Gastroesophageal sphincter (tissue), 3 donors: ENCODE measurements around the gene FOXN3.

Experiments
- CTCF ChIP-seq, 4 experiments: fragments of 200-600 bp in 2 of 4; fragments of 450-650 bp in 2 of 4; sonication (generic) in 1 of 4; IDR thresholded peaks; one replicate each; pipeline ENCODE4 v1.5.1; 2017 to 2019; ENCODE audit warnings: antibody characterized with exemption in 4 of 4, mild to moderate bottlenecking in 2 of 4, moderate library complexity in 2 of 4
- EP300 ChIP-seq: sonication (generic); formaldehyde crosslinking; IDR thresholded peaks from one replicate; pipeline ENCODE4 v1.6.1; 2017; ENCODE audit warnings: antibody characterized with exemption, mild to moderate bottlenecking
- POLR2A ChIP-seq, 2 donors: fragments of 450-650 bp; IDR thresholded peaks; one replicate each; pipeline ENCODE4 v1.6.1; 2017; ENCODE audit warnings: antibody characterized with exemption in 2 of 2, mild to moderate bottlenecking in 2 of 2, moderate library complexity in 1 of 2
- POLR2AphosphoS5 ChIP-seq: sonication (generic); formaldehyde crosslinking; IDR thresholded peaks from one replicate; pipeline ENCODE4 v1.6.1; 2017; ENCODE audit warnings: antibody characterized with exemption

- TF ChIP-seq CTCF (IDR thresholded peaks at IDR 0.05) (no peak), POLR2A (IDR thresholded peaks at IDR 0.05) (no peak), EP300 (no peak), POLR2AphosphoS5 (no peak)
These were observed 149.9 kb downstream of the FOXN3 start for GRCh38 chr14:89267163-89267562.
